ENCODE results near the gene GIPC1.

The GIPC1 gene

DNA sequence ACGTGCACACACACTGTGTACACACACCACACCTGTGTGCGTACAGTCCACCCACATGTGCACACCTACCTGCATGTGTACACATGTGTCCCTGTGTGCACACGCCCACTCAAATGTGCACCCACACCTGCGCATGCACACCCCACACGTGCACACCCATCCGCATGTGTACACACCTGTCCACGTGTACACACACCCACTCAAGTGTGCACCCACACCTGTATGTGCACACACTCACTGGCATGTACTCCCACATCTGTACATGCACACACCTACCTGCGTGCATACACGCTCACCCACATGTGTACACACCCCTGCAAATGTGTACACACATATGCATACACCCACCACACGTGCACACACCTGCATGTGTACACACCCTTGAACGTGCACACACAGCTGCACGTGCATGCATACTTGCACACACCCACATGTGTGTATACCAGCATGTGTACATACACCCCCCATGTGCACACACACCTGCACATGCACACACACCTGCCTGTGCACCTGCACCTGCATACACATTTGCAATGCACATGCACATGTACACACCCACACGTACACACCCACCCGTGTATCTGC, 52.2 kb downstream of the GIPC1 start:
- intact Hi-C loops (cut with DNase I) = no loop called here
- peak in 1 of 10 donors; percentile 16 for DNase-seq

- peak in 6 of 10 donors; percentile 35 to 92 (median 64) for DNase-seq
- intact Hi-C loops (cut with DNase I) = no loop called here
Measured at GRCh38 chr19:14442891-14443631, 52.9 kb downstream of the GIPC1 start.

GRCh38 chr19:14441041-14441938, 54.6 kb downstream of the GIPC1 start:
- intact Hi-C loops (cut with DNase I) = no loop called here
- peak in 1 of 10 donors; percentile 69 for DNase-seq

DNA sequence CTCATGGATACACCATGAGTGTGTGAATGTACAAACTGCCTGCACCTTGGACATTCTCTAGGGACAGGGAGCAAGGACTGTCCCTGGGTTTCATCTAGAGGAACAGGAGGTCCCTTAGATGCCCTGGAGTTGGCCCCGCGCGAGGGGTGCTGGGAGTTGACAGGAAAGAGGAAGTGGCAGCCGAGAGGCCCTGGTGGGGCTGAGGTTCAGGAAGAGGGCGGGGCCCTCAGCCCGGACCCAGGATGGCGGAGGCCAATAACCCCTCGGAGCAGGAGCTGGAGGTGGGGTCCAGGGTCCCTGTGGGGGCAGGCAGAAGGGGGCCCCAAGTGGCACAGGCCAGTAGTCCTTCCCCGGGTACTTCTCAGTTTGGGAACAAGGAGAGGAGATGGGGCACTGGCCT, 55.9 kb downstream of the GIPC1 start:
- intact Hi-C loops (cut with DNase I) = no loop called here
- DNase-seq = peak in 5 of 10 donors; percentile 34 to 93 (median 43)

GRCh38 chr19:14439014-14439413, 56.9 kb downstream of the GIPC1 start:
- peak in 1 of 10 donors; percentile 52 for DNase-seq
- intact Hi-C loops (cut with DNase I) = no loop called here

DNA sequence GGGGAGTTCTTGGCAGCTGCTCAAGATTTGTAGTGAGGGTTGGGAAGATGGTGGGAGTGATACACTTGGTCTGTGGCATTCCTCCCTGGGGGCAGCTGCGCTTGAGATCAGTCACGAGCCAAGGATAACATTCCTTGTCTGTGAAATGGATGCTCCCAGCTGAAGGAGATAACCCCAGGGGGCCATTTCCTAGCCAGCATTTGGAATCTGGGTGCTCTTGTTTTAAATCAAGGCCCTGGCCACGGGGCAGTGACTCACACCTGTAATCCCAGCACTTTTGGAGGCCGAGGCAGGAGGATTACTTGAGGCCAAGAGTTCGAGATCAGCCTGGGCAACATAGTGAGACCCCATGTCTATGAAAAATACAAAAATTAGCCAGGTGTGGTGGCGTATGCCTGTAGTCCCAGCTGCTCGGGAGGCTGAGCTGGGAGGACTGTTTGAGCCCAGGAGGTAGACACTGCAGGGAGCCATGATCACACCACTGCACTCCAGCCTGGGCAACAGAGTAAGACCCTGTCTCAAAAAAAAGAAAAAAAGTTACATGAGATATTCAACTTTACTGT, 58.3 kb downstream of the GIPC1 start:
- peak in 1 of 10 donors; percentile 22 for DNase-seq
- intact Hi-C loops (cut with DNase I) = no loop called here

- intact Hi-C loops (cut with DNase I) = no loop called here
Measured at GRCh38 chr19:14435320-14436050, 60.4 kb downstream of the GIPC1 start.

GRCh38 chr19:14434543-14435319, 61.2 kb downstream of the GIPC1 start:
- peak in 1 of 10 donors; percentile 68 for DNase-seq
- intact Hi-C loops (cut with DNase I) = loop anchor here (5.0 kb wide), 1 partner anchor 38 kb away; no protein-coding TSS in a partner anchor

More at GRCh38 chr19:14435320-14436050, 60.4 kb downstream of the GIPC1 start:
- peak in 1 of 10 donors; percentile 8 for DNase-seq

- intact Hi-C loops (cut with DNase I) = loop anchor here (5.0 kb wide), 1 partner anchor 38 kb away; no protein-coding TSS in a partner anchor
- DNase-seq = no peak
Measured at GRCh38 chr19:14433554-14434501, 62.1 kb downstream of the GIPC1 start.

DNA sequence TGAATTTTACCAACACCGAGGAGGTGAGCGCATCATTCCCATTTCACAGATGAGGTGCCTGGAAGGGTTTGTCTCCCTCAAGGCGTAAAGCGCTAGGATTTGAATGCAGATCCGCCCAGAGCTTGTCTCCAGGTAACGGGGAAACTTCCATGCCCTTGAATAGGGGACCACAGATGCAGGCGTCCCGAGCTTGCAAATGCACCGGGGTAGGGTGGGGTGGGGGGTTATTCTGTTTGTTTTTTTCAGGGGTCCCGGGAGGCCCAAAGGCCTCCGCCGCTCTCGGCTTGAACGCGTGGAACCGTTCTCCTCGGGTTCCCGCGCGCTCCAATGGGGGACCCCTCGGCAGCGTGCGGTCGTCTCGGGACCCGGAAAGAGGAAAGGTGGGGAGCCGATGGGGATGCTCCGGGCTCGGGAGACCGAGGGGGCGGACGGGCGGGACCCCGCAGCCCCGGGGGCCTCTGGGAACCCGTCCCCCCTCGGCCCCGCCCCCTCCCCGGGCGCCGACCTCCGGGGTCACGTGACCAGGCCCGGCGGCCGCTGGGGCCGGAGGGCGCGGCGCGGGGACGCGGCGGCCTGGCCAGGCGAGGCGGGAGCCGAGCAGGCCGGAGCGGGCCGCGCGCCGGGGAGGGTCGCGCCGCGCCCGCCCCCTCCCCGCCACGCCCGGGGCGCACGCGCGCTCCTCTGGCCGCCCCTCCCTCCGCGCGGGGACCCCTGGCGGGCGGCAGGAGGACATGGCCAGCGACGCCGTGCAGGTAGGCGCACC, 63.0 kb downstream of the GIPC1 start, which contains the start of gene PKN1:
Gene PKN1 (plus strand): TSS at position 516 of the 763 bp plus-strand sequence. CDS start 216 bp downstream, at position 732.
- peak in 6 of 10 donors; percentile 28 to 93 (median 58) for DNase-seq
- intact Hi-C loops (cut with DNase I) = loop anchor here (5.0 kb wide), 1 partner anchor 39 kb away; no protein-coding TSS in a partner anchor

DNA sequence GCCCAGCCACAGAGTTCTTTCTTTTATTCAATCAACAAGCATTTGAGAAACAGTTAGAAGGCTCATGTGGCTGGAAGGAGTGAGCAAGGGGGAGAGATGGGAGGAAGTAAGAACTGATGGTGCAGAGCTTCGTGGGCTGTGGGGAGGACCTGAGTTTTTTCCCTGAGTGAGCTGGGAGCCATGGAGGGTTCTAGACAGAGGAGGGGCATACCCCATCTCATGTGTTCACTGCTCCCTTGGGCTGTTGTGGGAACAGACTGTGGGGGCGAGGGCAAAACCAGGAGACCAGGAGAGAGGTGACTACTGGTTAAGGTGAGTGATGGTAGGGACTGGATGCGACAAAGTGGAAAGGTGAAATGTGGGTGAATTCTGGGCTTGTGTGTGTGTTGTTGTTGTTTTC, 65.2 kb downstream of the GIPC1 start:
- intact Hi-C loops (cut with DNase I) = loop anchor here (5.0 kb wide), 1 partner anchor 42 kb away; no protein-coding TSS in a partner anchor
- no peak for DNase-seq

DNA sequence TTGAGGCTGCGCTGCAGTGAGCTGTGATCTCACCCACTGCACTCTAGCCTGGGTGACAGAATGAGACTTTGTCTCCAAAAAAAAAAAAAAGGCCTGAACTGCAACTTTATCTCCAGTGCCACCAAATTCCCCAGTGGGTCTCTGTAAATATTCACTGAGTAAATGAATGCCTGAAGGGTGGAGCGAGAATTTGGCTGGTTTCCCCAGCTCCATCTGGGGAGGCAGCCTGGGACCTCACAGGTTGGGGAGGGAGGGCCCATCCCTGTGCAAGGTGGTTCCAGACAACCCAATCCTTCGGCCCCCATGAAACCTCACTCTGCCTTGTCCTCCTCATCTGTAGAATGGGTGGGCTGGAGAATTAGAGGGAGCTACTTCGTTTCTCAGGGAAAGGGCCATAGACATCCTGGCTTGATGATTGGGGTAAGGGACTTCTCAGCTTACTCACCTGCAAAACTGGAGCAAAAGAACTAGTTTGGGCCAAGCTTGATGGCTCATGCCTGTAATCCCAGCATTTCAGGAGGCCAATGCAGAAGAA, 67.0 kb downstream of the GIPC1 start:
- intact Hi-C loops (cut with DNase I) = no loop called here
- DNase-seq = no peak

Measured in posterior cingulate gyrus (tissue), 11 donors.